GM19328 (cell line): ENCODE results near the gene ZC3HAV1L.
"Not testable (repeated sequence)": the region's sequence is repeated elsewhere in the genome, so short reads cannot be mapped to it uniquely, and the experiment has no call there.

Experiments
- ATAC-seq: cut with Tn5 transposase; IDR thresholded peaks from one replicate; pipeline ENCODE4 v1.9.1; 2021; ENCODE audit warnings: mild to moderate bottlenecking, moderate library complexity; ENCODE audit not compliant: unreplicated experiment

The ZC3HAV1L gene

DNA sequence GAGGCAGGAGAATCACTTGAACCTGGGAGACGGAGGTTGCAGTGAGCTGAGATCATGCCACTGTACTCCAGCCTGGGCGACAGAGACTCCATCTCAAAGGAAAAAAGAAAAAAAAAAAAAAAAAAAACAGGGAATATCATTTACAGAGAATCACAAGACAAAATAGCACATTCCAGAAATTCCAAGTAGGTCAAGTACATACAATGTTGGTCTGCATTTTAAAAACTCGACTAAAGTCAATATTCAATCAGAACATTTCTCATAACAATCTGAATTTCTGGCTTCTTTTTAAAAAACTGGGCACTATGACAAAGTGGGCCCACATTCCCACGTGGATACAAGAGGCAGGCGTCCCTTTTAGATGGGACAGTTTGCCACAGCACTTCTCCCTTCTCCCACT is 12.8 kb downstream of the ZC3HAV1L start:
- no peak for ATAC-seq

DNA sequence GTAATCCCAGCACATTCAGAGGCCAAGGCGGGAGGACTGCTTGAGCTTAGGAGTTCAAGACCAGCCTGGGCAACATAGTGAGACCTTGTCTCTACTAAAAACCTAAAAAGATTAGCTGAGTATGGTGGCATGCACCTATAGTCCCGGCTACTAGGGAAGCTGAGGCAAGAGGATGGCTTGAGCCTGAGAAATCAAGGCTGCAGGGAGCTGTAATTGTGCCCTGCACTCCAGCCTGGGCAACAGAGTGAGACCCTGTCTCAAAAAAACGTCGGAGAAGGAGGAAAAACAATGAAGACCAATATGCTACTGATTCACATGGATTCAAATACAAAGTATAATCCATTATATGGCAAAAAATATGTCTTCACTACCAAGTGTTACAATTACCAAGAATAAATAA is 13.6 kb downstream of the ZC3HAV1L start:
- no peak for ATAC-seq

DNA sequence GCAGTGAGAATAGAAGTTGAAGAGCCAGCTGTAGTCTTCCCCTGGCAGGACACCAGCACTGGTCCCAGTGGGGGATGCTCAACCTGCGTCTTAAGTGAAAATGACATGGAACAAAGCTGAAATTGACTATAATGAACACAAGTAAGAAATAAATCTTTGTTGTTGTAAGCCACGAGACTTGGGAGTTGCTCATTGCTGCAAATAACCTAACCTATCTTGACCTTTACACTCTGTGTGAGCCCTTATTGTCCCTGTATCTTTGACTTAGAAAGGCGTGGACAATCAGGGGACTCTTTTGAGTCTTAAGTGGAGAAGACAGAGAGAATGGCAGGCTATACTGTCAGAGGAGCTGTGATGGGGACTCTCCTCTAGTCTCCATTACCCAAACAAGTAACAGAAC is 16.9 kb downstream of the ZC3HAV1L start:
- ATAC-seq: no peak

DNA sequence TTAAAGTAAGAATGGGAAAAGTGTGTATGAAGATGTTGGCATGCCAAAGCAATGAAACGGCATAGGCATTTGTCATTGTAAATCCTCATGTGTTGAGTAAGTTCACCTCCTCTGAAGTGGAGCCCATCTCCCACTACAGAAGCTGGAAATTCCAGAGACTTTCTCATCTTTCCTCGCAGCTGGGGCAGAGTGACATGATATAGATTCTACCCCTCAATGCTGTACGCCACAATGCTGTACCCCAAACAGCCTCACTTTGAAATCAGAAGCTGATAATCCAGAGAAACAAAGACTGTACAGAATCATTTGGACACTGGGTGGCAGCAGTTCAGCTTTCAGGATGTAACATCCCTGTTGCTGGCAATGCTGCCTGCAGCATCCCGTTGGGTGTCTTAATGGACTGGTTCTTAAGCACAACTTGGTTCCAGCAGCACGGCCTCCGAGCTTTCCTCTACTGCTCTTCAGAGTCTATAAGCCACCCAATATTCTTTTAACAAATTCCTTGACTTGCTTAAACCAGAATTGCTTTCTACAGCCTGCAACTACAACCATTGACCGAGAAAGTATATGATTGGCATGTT is 18.8 kb downstream of the ZC3HAV1L start:
- ATAC-seq: peak; percentile 86

DNA sequence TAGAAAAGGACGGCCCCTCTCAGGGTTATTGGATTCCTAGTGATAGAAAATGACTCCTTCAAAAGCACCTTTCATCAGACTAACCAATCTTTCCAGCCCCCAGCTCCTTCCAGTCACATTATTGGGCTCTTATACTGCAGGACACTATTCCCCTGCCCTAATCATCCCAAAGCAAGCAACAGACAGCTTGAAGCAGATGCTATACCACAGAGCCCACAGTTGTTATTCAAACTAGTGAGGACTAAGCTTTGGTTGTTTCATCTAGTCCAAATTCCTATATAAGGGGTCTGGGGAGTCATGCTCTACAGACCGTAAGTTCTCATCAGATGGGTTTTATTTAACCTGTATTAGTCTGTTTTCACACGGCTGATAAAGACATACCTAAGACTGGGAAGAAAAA is 24.5 kb downstream of the ZC3HAV1L start:
- ATAC-seq: no peak

DNA sequence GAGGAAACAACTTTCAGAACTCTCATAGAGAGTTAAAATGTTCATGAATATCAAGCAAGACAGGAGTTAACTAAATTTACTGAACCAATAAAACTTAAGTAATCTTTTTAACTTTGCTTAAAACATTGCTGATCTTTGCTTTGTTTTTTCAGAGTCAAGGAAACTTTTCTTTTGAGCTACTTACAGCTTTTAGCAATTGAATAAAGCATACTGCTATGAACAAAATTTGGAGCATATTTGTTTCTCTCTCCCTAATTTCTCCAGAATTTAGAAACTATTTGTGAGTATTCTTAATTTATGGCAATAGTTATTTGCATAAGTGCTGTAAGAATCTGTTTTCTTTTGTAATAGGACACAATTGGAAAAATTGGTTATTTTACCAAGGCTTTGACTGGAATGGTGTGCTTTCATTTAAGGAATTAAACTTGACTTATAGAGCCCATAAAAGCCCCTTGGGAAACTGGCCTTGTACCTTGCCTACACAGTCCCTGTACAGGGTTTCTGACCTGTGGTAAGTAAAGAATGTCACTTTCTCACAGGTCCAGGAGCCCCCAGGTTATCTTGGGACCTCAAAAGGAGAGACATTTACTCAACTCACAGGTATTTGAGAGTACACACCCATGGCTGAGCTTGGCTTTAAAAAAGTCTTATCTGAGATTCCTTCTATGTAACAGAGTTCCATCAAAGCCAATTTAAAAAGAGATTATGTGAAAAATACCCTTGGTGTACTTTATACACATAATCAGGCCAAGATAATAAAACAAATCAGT is 31.3 kb downstream of the ZC3HAV1L start:
- ATAC-seq: no peak

DNA sequence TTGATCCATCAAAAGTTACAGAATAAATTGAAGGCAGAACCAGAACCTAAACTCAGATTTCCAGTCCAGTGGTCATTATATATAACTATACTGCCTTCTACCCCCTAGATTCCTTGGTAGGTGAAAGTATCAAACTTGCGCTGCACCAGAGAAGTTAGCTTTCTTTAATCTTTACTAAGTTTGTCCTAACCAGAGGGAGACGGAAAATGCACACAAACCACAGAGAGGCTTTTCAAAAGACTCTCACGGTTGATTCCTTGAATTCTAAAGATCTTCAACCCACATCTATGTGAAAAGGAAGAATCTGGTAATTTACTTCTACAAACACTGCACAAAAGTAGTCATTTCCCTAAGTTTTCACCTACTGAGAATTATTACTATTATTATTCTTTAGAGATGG is 36.4 kb downstream of the ZC3HAV1L start:
- no peak for ATAC-seq

DNA sequence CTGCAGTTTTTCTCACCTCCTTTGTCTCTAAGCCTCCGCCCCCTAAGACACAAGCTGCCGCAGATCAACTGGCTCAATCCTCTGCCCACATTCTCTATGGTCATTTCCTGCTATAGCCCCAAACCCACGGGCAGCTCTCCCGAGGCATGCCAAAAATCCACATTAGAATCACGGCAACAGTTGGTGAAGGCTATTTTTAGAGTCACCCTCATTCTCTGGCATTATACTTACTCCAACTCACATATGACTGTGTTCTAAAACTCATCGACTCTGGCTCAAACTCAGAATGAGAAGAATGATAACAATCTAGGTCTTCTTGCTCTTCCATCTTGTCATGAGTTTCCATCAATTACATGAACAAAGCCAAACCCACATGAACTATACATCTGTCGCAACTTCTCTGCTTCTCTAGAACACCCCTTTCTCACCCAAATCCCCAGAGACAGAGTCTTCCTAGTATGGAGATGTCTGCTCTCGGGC is 43.8 kb downstream of the ZC3HAV1L start:
- ATAC-seq: no peak

DNA sequence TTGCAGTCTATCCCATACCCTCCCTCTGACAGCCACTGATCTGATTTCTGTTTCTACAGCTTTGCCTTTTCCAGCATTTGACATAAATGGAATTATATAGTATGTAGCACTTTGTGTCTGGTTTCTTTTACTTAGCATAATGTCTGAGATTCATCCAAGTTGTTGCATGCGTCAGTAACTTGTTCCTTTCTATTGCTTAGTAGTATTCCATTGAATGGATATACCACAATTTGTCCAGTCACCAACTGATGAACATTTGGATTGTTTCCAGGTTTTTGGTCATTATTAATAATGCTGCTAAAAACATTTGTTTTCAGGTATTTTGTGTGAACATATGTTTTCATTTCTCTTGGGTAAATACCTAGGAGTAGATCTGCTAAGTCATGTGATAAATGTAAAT is 48.2 kb downstream of the ZC3HAV1L start:
- no peak for ATAC-seq

DNA sequence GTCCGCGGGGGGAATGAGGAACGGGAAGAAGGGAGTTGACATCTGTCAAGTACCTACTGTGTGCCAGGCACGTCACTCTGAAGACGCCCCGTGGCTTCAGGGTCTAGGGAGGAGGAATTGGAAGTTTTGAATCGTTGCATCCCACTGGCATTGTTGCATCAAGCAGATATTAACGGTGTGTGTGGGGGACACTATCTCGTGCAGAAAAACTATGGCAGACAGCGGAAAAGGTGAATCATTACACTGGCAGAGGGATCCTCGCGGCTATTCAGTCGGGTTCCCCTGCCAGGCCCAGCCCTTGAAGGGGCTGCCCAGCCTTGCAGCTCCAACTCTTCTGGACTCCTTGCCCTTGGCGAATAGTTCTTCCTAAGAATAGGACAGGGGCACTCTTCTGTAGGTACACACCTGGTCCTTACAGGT is 53.6 kb downstream of the ZC3HAV1L start:
- ATAC-seq: no peak

DNA sequence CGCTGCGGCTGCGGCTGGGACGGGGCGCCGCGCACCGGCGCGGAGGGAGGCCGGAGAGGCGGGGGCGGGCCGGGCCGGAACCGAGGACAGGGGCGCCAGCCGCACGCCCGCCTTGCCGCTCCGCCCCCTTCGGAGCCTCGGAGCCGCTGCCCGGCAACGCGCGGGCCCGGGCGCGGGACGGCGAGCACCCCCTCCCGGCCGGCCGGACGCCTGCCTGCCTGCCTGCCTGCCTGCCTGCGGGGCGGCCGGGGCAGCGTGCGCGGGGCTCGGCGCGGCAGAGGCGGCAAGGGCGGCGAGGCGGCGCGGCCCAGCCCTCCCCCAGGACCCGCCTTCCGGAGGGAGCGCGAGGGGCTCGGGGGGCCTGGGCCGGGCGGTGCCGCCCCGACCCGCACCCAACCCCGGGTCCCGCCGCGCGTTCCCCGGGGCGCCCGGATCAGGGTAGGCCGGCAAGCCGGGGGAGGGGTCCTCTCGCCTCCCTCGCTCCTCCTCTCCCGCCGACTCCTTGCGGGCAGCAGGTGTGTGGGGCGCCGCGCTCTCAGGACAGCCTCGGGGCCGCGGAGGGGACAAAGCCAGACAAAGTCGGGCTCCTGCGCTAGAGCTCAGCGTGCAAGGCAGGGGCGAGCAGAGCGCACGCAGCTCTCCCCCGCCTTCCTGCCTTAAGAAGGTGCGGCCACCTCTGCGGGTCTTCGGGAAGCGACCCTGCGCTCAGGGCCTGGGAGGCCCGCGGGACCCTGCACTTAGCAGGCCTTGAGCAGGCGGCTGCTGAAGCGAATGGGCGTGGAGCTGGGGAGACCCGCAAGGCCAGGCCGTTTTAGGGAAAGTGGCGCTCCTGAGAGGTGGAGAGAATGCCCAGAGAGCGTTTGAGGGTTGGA is 54.3 kb downstream of the ZC3HAV1L start, which contains the start of gene KIAA1549:
TSS of gene KIAA1549 (minus strand) at position 58 of the 872 bp plus-strand sequence. CDS start 120 bp downstream, outside the sequence.
- ATAC-seq: peak; percentile 78

DNA sequence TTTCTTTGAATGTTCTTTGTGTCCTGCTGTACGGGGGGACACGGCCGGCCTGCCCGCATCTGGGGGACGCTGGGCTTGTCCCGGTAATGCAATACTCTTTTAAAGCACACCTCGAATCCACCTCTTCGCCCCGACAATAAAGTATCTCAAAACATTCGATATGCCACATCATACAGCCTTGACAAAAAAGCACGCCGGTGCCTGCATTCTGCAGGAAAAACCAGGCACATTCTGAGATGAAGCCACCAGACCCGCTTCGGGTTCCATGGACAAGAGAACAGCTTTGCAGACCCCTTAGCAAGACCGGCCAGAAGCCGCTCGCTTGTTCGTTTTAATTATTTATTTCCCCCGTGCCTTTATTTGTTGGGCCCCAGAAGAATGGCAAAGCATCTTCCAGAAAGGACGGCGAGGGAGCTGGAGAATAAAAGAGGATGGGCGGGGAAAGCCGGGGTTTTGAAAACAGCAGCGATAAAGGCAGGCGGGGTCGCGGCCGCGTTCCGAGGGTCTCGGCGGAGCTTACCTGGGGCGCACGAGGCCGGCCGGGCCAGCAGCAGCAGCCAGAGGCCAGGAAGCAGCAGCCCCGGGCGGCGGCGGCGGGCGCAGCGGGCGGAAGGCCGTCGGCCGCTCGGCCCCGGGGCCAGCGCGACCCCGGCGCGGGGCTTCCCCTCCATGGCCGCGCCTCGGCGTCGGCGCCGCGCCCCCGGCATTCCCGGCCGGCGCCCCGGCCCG is 55.1 kb downstream of the ZC3HAV1L start:
- ATAC-seq: peak; percentile 28

DNA sequence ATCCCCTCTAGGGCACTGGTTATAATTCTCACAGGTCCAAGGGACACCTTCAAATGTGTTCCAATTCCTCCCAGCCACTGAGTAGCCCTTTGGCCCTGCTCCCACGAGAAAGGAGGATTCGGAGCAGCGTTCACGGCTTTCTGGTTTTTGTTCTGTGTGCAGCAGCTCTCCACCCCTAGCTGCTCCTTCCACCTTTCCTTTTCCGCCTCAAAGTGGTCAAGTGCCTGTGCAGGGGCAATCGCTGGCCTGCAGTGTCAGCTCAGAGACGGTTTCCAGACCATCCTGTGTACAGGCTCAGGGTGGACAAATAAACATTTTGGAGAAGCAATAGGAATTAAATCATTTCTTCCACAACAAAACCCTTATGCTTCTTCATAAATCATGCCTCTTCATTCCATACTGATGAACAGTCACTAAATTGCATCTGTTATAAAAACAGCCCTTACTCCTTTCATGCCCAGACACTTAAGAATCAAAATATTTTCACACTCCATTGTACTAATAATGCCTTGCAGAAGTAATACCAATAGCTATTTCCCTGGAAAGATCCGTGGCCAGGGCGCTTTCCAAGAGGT is 55.8 kb downstream of the ZC3HAV1L start:
- no peak for ATAC-seq

DNA sequence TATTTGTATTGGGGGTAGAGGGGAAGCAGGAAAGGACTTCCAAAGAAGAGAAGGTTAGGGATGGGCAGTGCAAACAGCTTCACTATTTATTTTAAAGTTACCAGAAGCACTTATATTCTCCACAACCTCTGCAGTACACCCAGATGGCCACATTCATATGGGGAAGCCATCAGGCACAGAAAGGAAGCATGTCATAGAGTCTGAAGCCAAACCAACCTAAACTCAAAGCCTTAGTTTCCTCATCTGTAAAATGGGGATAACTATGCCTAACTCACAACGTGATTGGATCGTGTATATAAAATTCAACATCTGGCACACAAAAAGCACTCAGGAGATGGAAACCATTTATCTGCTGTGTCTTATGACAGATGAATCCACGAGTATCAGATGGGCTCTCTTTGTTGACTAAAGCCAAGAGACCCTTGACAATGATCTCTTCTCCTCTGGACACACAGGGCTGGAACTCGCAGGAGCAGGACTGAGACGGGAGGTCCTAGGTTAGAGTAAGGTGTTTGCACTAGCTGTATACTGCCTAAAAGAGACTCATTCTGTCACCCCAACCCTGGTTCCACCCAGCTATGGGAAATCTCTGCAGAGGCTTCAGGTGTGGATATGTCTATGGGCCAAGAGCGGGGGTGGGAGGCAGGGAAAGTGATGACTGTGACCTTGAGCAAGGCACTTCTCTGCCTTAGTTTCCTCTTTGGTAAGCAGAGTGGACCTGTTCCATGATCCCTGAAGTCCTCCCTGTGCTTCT is 56.4 kb downstream of the ZC3HAV1L start:
- no peak for ATAC-seq

DNA sequence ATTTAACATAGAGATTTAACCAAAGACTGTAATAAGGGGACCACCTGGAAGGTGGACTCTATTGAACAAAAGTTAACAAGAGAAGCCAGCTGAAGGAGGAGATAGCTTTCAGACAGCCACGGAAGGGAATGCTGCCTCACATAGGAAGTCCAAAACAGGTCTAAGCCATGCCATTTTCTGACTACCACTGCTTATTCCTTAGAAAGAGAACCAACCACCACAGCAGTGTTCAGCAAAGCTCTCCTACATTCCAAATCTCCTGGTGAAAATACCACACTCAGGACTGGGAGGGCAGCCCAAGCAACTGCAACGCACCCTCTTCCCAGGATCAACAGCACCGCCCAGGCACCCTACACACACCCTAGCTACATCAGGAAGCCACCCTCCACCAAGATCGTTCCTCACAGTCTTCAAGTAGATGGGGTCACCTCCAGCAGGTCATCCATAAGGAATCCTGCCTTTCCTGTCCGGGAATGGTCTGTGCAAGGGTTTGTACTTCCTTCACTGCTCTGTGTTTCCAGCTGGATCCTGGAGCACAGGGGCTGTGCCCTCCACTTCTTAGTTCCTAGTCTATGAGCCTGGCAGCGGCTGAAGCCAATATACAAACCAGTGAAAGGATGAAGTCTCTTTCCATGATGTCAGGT is 57.2 kb downstream of the ZC3HAV1L start:
- ATAC-seq: no peak

DNA sequence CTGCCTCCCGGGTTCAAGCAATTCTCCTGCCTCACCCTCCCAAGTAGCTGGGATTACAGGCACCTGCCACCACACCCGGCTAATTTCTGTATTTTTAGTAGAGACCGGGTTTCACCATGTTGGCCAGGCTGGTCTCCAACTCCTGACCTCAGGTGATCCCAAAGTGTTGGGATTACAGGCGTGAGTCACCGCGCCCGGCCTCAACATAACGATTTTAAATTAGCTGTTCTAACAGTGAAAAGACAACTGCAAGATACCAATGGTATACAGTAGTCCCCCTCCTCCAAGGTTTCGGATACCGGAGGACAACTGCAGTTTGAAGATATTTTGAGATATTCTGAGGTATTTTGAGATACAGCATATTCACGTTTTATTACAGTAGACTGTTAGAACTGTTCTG is 59.7 kb downstream of the ZC3HAV1L start:
- not testable (repeated sequence) for ATAC-seq
